GM12878 (cell line): ENCODE results near the gene BMP2. TPM values are rescaled to one million over a fixed set of nuclear protein-coding genes. Genes with fewer than 3 reads are reported as not detected.

Experiments
- ATAC-seq: fragments of 200-7000 bp; cut with Tn5 transposase; 3 replicates; pipeline ENCODE4 v1.9.1; 2020; ENCODE audit warnings: mild to moderate bottlenecking, moderate library complexity
- BruUV-seq: library from RNA; stranded (reverse); fragments of 400-500 nt; replicated peaks from 2 replicates; lab custom pipeline; 2021; lab: Mats Ljungman, UMichigan
- CTCF ChIA-PET: fragments of 300-600 bp; sonication (Branson Sonifier 250); formaldehyde crosslinking; extraction: SDS; loops from one replicate; lab custom pipeline; 2021; ENCODE audit warnings: inconsistent platforms; lab: Yijun Ruan, JAX
- POLR2A ChIA-PET: fragments of 350-600 bp; formaldehyde crosslinking; extraction: SDS; loops from one replicate; lab custom pipeline; 2021; ENCODE audit warnings: inconsistent platforms; lab: Charles Lee
- RAD21 ChIA-PET: fragments of 300-600 bp; sonication (Branson Sonifier 250); formaldehyde crosslinking; loops from one replicate; lab custom pipeline; 2023; ENCODE audit warnings: antibody characterized with exemption; ENCODE audit not compliant: unreplicated experiment; lab: Charles Lee
- SMC1A ChIA-PET: fragments of 300-600 bp; sonication (Branson Sonifier 250); formaldehyde crosslinking; loops from one replicate; lab custom pipeline; 2023; ENCODE audit not compliant: unreplicated experiment, uncharacterized antibody; lab: Charles Lee
- DNase-seq: peaks from one replicate; pipeline ENCODE4 v3.0.0-alpha.2; 2011; ENCODE audit warnings: low read depth, low spot score
- FAIRE-seq: peaks from 3 replicates; lab custom pipeline; 2011; peaks lifted over from hg19 to GRCh38; lab: Jason Lieb, UNC
- H2AFZ ChIP-seq: 2 replicates; pipeline ENCODE4 v1.6.0; 2011; ENCODE audit warnings: low read depth, low read length, control low read depth; ENCODE audit not compliant: control insufficient read depth
- H3K27ac ChIP-seq: 2 replicates; pipeline ENCODE4 v1.5.1; 2011; ENCODE audit warnings: control low read depth; ENCODE audit not compliant: control insufficient read depth, insufficient read depth
- H3K27me3 ChIP-seq, 2 experiments: replicated peaks in 1 of 2; 2 replicates each; pipeline versions ENCODE4 v1.6.0 to v1.6.1; 2011; ENCODE audit warnings: low read length in 1 of 2; ENCODE audit not compliant: control insufficient read depth in 2 of 2, insufficient read depth in 2 of 2
- H3K36me3 ChIP-seq, 2 experiments: 2 replicates each; pipeline ENCODE4 v1.5.1; 2011; ENCODE audit warnings: low read length in 1 of 2; ENCODE audit not compliant: control insufficient read depth in 2 of 2, insufficient read depth in 2 of 2
- H3K4me1 ChIP-seq: 2 replicates; pipeline ENCODE4 v1.6.1; 2011; ENCODE audit warnings: mild to moderate bottlenecking, low read length, moderate library complexity, mixed read lengths; ENCODE audit not compliant: control insufficient read depth, insufficient read depth
- H3K4me2 ChIP-seq: 2 replicates; pipeline ENCODE4 v1.6.0; 2011; ENCODE audit warnings: control low read depth; ENCODE audit not compliant: control insufficient read depth, insufficient read depth
- H3K4me3 ChIP-seq: fragments of 200-600 bp; sonication (generic); 2 replicates; pipeline ENCODE4 v1.5.1; 2016
- H3K79me2 ChIP-seq: 2 replicates; pipeline ENCODE4 v1.6.0; 2011; ENCODE audit warnings: low read length; ENCODE audit not compliant: control insufficient read depth, insufficient read depth
- H3K9ac ChIP-seq: 2 replicates; pipeline ENCODE4 v1.8.0; 2011; ENCODE audit warnings: low read length, control low read depth, mixed read lengths; ENCODE audit not compliant: control insufficient read depth, insufficient read depth
- H3K9me3 ChIP-seq: replicated peaks from 3 replicates; pipeline ENCODE4 v1.5.1; 2011; ENCODE audit warnings: mild to moderate bottlenecking, low read length; ENCODE audit not compliant: control insufficient read depth, insufficient read depth
- H4K20me1 ChIP-seq: 2 replicates; pipeline ENCODE4 v1.6.0; 2011; ENCODE audit not compliant: control insufficient read depth, insufficient read depth
- CHD1 ChIP-seq: IDR thresholded peaks from 2 replicates; pipeline ENCODE4 v1.6.1; 2012; ENCODE audit warnings: low read depth, low read length, improper control_type of control experiment
- EZH2 ChIP-seq: IDR thresholded peaks from 2 replicates; pipeline ENCODE4 v1.6.1; 2012; ENCODE audit warnings: low read depth, mild to moderate bottlenecking, control low read depth, inconsistent platforms, low read length, borderline replicate concordance; ENCODE audit not compliant: control insufficient read depth
- NFIC ChIP-seq: IDR thresholded peaks from 2 replicates; pipeline ENCODE4 v1.6.1; 2012; ENCODE audit warnings: low read depth, mild to moderate bottlenecking, inconsistent platforms, low read length, moderate library complexity
- NFYB ChIP-seq: IDR thresholded peaks from 2 replicates; pipeline ENCODE4 v1.6.1; 2011; ENCODE audit warnings: low read depth, mild to moderate bottlenecking, low read length, improper control_type of control experiment, moderate library complexity; ENCODE audit not compliant: insufficient read depth
- POLR2AphosphoS2 ChIP-seq: IDR thresholded peaks from 2 replicates; pipeline ENCODE4 v1.6.1; 2011; ENCODE audit warnings: low read depth, mild to moderate bottlenecking, low read length, improper control_type of control experiment, moderate library complexity
- SPI1 ChIP-seq: IDR thresholded peaks from 2 replicates; pipeline ENCODE4 v1.6.1; 2011; ENCODE audit warnings: low read depth, mild to moderate bottlenecking, low read length, moderate library complexity, borderline replicate concordance; ENCODE audit not compliant: insufficient read depth
- SRF ChIP-seq, 2 experiments: IDR thresholded peaks; 2 replicates each; pipeline ENCODE4 v1.6.1; 2011; ENCODE audit warnings: low read depth in 2 of 2, low read length in 2 of 2, mild to moderate bottlenecking in 1 of 2, moderate library complexity in 1 of 2
- STAT1 ChIP-seq: fragments of 450-650 bp; conservative IDR thresholded peaks from 2 replicates; pipeline ENCODE4 v1.6.1; 2014; ENCODE audit warnings: antibody characterized with exemption, mild to moderate bottlenecking
- STAT3 ChIP-seq: IDR thresholded peaks from 2 replicates; pipeline ENCODE4 v1.6.1; 2011; ENCODE audit warnings: low read depth, low read length, improper control_type of control experiment
- USF1 ChIP-seq: IDR thresholded peaks from 2 replicates; pipeline ENCODE4 v1.6.1; 2011; ENCODE audit warnings: borderline replicate concordance, low read depth, mild to moderate bottlenecking, moderate library complexity, mixed read lengths, low read length; ENCODE audit not compliant: insufficient read depth; ENCODE audit errors: extremely low read length
- YY1 ChIP-seq: IDR thresholded peaks from 2 replicates; pipeline ENCODE4 v1.6.1; 2011; ENCODE audit warnings: low read depth, mild to moderate bottlenecking, low read length
- ZNF384 ChIP-seq: IDR thresholded peaks from 2 replicates; pipeline ENCODE4 v1.6.1; 2012; ENCODE audit warnings: low read depth, mild to moderate bottlenecking, low read length, improper control_type of control experiment, borderline replicate concordance
- ZNF622 ChIP-seq: fragments of 450-650 bp; IDR thresholded peaks from 2 replicates; pipeline ENCODE4 v1.6.1; 2017; ENCODE audit warnings: mild to moderate bottlenecking, inconsistent platforms
- WGBS: methylation state at CpG from one replicate; pipeline ENCODE4 v1.1.6; 2016; ENCODE audit warnings: low lambda C conversion rate; ENCODE audit not compliant: insufficient replicate concordance, insufficient coverage; ENCODE audit errors: missing lambda C conversion rate; 5-methylcytosine and 5-hydroxymethylcytosine counted together
- in situ Hi-C: fragments of 300-500 bp; cut with MboI; formaldehyde crosslinking; loops from 9 replicates; pipeline ENCODE4 v1.14.3; 2018; ENCODE audit warnings: mixed read lengths
- intact Hi-C: fragments of 100-400 bp; cut with micrococcal nuclease; formaldehyde crosslinking; loops from one replicate; pipeline ENCODE4 v1.14.2; 2022; ENCODE audit not compliant: unreplicated experiment
- polyA plus RNA-seq, 11 experiments: library from polyadenylated mRNA; depleted of rRNA in 4 of 11; unstranded in 6 of 11; stranded (reverse) in 5 of 11; fragments of >200 nt; fragmentation: Nextera tagmentation in 4 of 11; fragmentation: Illumina TruSeq in 1 of 11; extraction: Ambion mirVana in 4 of 11; extraction: Trizol in 1 of 11; gene quantifications; 1 replicate in 1 of 11; 2 replicates in 10 of 11; pipeline versions ENCODE4 v1.2.1 to v1.2.3, GENCODE V29; 2011 to 2016; ENCODE audit warnings: inconsistent platforms in 2 of 11, missing spikeins in 2 of 11, low read depth in 1 of 11
- total RNA-seq, 4 experiments: library from RNA; depleted of rRNA in 3 of 4; stranded (reverse); fragments of >200 nt in 3 of 4; fragmentation: Illumina TruSeq in 1 of 4; extraction: Trizol in 1 of 4; gene quantifications; 2 replicates each; pipeline versions ENCODE4 v1.2.1 to v1.2.3, GENCODE V29; 2013 to 2021
- TF ChIP-seq, protein P1 (sequence below): fragments of 450-650 bp; conservative IDR thresholded peaks from 2 replicates; pipeline ENCODE4 v1.6.1; 2017; ENCODE audit warnings: mild to moderate bottlenecking, moderate library complexity
- TF ChIP-seq, protein P2 (sequence below): fragments of 150-350 bp; IDR thresholded peaks from 2 replicates; pipeline ENCODE4 v1.6.1; 2016; ENCODE audit warnings: low read depth, low read length

Gene BMP2
- total and polyA plus RNA-seq, 10 of the 15 experiments (the other 5 are each of a cell fraction or from before 2014, with no cell fraction given), result 0.35 to 3.2 (median 0.71) TPM

DNA sequence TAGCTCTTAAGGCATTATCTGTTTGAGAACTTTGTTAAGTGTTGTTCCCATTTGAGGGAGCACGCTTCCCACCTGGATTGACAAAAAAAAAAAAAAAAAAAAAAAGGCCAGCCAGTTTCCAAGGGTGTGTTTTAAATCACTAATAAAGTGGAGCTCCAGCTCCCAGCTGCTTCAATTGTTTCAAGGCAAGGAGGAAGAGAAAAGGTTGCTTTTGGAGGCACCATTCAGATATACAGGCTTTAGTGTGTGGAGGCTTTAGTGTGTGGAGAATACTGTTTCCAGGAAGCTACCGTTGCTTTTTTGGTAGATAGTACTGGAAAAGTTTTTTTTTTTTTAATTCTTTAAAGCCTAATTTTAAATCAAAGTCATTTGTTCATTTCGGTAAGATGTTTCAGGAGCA lies 17.3 kb downstream of the BMP2 start:
- Histone ChIP-seq H3K4me3 (no peak overlapping the region), H4K20me1 (no peaks in the 10 kb centered on the region), H3K9me3 (no peaks in the 10 kb centered on the region), H3K79me2 (no peaks in the 10 kb centered on the region), H3K4me2 (no peak overlapping the region)
- POLR2A ChIA-PET, result interaction anchor here (0.7 kb wide), 2 partner anchors 14 to 29 kb away, joined by 7 to 9 read pairs; no protein-coding TSS in a partner anchor
- SMC1A ChIA-PET, result interaction anchor here (0.7 to 4.0 kb wide), 8 partner anchors 8 to 670 kb away, joined by 3 to 33 read pairs (median 5); no protein-coding TSS in a partner anchor
- TF ChIP-seq, protein P1, sequence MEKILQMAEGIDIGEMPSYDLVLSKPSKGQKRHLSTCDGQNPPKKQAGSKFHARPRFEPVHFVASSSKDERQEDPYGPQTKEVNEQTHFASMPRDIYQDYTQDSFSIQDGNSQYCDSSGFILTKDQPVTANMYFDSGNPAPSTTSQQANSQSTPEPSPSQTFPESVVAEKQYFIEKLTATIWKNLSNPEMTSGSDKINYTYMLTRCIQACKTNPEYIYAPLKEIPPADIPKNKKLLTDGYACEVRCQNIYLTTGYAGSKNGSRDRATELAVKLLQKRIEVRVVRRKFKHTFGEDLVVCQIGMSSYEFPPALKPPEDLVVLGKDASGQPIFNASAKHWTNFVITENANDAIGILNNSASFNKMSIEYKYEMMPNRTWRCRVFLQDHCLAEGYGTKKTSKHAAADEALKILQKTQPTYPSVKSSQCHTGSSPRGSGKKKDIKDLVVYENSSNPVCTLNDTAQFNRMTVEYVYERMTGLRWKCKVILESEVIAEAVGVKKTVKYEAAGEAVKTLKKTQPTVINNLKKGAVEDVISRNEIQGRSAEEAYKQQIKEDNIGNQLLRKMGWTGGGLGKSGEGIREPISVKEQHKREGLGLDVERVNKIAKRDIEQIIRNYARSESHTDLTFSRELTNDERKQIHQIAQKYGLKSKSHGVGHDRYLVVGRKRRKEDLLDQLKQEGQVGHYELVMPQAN, result no peak
- TF ChIP-seq NFIC (no peak), ZNF384 (no peak), ZNF622 (no peak), YY1 (no peak), EZH2 (no peak), USF1 (no peak), STAT1 (no peak), POLR2AphosphoS2 (no peak), NFYB (no peak), SRF (IDR thresholded peaks at IDR 0.05; ENCODE audit: low read depth in 2 of 2, low read length in 2 of 2) (no peak), STAT3 (no peak), SPI1 (no peak), CHD1 (no peak)
- TF ChIP-seq, protein P2, sequence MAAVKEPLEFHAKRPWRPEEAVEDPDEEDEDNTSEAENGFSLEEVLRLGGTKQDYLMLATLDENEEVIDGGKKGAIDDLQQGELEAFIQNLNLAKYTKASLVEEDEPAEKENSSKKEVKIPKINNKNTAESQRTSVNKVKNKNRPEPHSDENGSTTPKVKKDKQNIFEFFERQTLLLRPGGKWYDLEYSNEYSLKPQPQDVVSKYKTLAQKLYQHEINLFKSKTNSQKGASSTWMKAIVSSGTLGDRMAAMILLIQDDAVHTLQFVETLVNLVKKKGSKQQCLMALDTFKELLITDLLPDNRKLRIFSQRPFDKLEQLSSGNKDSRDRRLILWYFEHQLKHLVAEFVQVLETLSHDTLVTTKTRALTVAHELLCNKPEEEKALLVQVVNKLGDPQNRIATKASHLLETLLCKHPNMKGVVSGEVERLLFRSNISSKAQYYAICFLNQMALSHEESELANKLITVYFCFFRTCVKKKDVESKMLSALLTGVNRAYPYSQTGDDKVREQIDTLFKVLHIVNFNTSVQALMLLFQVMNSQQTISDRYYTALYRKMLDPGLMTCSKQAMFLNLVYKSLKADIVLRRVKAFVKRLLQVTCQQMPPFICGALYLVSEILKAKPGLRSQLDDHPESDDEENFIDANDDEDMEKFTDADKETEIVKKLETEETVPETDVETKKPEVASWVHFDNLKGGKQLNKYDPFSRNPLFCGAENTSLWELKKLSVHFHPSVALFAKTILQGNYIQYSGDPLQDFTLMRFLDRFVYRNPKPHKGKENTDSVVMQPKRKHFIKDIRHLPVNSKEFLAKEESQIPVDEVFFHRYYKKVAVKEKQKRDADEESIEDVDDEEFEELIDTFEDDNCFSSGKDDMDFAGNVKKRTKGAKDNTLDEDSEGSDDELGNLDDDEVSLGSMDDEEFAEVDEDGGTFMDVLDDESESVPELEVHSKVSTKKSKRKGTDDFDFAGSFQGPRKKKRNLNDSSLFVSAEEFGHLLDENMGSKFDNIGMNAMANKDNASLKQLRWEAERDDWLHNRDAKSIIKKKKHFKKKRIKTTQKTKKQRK, result no peak
- TF ChIP-seq, all 136 proteins: peak for 0
- Histone ChIP-seq H3K27me3 (no peaks in the 10 kb centered on the region), H3K4me1 (no peaks in the 10 kb centered on the region), H3K9ac (no peak overlapping the region), H3K27ac (no peak overlapping the region), H2AFZ (no peak overlapping the region), H3K36me3 (no peaks in the 10 kb centered on the region)
- WGBS, result 17% methylated on average over 3 of the region's 3 CpGs
- in situ Hi-C loops, result no loop called here
- ATAC-seq (no peak), FAIRE-seq (no peak), DNase-seq (no peak)
- BruUV-seq, result no TSS peak
- ChIA-PET RAD21 (interaction anchor here (0.6 to 3.1 kb wide), 5 partner anchors 8 to 1604 kb away, joined by 3 to 11 read pairs (median 3); no protein-coding TSS in a partner anchor), CTCF (interaction anchor here (0.6 to 1.3 kb wide), 8 partner anchors 10 to 520 kb away, joined by 3 to 4 read pairs (median 3); no protein-coding TSS in a partner anchor)
- intact Hi-C loops, result no loop called here
